ENCODE data around the gene SRPRB.

The SRPRB gene

DNA sequence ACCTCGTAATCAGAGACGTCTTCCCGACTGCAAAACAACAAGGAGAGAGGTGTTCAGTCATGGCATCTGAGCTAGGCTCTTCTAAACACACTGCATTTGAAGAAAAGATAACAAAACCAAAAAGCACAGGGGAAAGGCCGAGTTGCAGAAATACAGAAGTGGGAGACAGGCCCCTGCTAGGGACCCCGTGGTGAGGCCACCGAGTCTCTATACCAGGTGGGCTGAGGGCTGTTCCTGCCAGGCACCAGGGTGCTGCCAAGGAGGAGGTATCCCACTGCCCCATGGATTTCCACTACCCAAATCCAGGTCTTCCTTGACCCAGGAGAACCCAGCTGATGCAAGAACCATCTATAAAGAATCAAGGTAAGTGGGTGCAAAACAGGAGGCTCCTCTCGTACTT is 59.0 kb downstream of the SRPRB start:
- DNase-seq (ENCODE audit: low read depth): no peak
- H3K4me3 ChIP-seq (ENCODE audit: low read depth, low read length): no peak overlapping the region
- TF ChIP-seq CTCF (IDR thresholded peaks at IDR 0.05; ENCODE audit: low read depth, low read length, missing control alignments): no peak

DNA sequence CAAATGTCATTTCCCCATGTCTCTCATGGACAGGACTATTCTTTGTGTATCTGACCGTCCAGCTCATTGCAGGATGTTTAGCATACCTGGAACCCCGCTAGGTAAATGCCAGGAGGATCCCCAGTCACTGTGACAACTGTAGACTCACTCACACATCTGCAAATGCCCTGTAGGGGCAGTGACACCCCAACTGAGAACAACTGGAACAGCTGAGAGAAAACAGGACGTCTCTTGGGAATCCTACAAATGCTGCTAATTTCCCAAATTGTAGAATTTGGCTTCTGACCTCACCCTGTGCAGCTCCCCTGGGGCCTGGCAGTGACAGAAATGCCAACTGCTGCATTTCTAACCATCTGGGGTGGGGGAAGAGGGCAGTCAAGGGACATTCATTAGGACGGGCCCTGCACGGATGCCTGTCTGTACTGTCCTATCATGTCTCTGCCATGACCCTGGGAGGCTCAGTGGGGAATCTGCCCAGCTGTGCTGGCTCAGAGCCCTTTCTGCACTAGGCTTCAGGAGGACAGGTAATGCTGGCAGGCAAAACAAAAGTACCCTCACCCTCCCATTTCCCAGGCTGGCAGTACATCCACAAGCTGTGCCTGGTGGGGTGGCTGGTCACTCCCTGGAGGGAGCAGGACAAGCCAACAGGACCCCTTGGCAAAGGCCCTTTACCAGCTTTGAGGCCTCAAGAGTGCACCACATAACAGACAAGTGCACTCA is 59.7 kb downstream of the SRPRB start:
- no peak for TF ChIP-seq CTCF (IDR thresholded peaks at IDR 0.05; ENCODE audit: low read depth, low read length, missing control alignments)
- DNase-seq (ENCODE audit: low read depth): no peak
- no peak overlapping the region for H3K4me3 ChIP-seq (ENCODE audit: low read depth, low read length)

GRCh38 chr3:133866141-133866540 is 60.5 kb downstream of the SRPRB start:
- DNase-seq (ENCODE audit: low read depth): no peak
- TF ChIP-seq CTCF (IDR thresholded peaks at IDR 0.05; ENCODE audit: low read depth, low read length, missing control alignments): no peak
- no peak overlapping the region for H3K4me3 ChIP-seq (ENCODE audit: low read depth, low read length)

GRCh38 chr3:133868186-133868585 is 62.6 kb downstream of the SRPRB start:
- H3K4me3 ChIP-seq (ENCODE audit: low read depth, low read length): no peak overlapping the region
- DNase-seq (ENCODE audit: low read depth): no peak
- TF ChIP-seq CTCF (IDR thresholded peaks at IDR 0.05; ENCODE audit: low read depth, low read length, missing control alignments): no peak

DNA sequence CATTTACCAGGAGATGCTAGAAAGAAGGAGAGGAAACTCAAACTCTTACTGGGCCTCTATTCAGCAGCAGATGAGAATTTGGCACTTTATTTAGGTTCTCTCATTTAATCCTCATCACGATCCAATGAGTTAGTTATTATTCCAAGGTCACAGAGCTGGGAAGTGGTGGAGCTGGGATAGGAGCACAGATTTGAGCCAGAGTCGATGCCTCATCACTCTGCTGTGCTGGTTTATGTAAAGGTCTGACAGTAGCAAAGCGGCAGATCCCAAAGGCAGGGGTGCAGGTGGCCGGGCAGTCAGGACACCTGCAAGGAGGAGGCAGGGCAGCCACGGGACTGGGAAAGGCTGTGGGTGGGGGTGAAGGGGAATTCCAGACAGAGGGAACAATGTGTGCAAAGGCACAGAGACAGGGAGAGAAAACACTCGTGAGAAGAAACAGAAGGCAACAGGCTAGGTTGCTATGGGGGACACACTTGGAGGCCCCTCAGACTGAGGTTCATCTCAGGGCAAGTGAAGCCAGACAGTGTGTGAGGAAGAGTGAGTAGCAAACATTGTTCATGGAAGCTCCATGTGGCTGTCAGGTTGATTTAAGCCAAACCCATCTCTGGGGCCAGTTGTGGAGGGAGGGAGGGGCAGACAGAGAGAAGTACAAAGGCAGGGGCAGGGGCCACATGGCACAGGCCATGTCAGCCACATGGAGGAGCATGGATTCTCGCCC is 63.3 kb downstream of the SRPRB start:
- H3K4me3 ChIP-seq (ENCODE audit: low read depth, low read length): no peak overlapping the region
- no peak for DNase-seq (ENCODE audit: low read depth)
- TF ChIP-seq CTCF (IDR thresholded peaks at IDR 0.05; ENCODE audit: low read depth, low read length, missing control alignments): no peak

DNA sequence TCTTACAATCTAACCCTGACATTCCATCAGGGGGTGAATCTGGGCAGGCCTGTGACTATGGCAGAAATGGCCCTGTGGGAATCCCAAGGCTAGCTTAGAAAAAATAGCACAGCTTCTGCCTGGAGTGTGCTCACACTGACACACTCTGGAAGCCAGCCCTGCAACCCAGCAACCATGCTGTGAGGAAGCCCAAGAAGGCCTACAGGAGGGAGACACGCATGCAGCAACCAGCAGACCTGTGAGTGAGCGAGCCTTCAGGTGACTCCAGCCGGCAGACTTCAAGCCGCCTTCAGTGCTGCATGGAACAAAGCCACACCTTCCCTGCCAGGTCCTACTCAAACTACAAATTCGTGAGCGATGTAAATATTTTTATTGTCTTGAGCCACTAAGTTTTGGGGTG is 64.0 kb downstream of the SRPRB start:
- DNase-seq (ENCODE audit: low read depth): no peak
- H3K4me3 ChIP-seq (ENCODE audit: low read depth, low read length): no peak overlapping the region

More for the DNA sequence above, 64.0 kb downstream of the SRPRB start:
- no peak for TF ChIP-seq CTCF (IDR thresholded peaks at IDR 0.05; ENCODE audit: low read depth, low read length, missing control alignments)
